Liver (tissue), 3 donors: Measurements from ENCODE around the gene TSPEAR.

Experiments used
- EGR1 ChIP-seq, 2 donors: IDR thresholded peaks; 2 replicates each; pipeline ENCODE4 v1.6.1; 2016 to 2018; ENCODE audit warnings: antibody characterized with exemption in 2 of 2, low read depth in 2 of 2
- NR2F2 ChIP-seq: IDR thresholded peaks from 2 replicates; pipeline ENCODE4 v1.6.1; 2016; ENCODE audit warnings: antibody characterized with exemption
- RAD21 ChIP-seq, 2 donors: IDR thresholded peaks; 2 replicates each; pipeline ENCODE4 v1.6.1; 2016; ENCODE audit warnings: antibody characterized with exemption in 2 of 2, mild to moderate bottlenecking in 2 of 2
- TAF1 ChIP-seq: conservative IDR thresholded peaks from 2 replicates; pipeline ENCODE4 v1.6.1; 2016; ENCODE audit warnings: antibody characterized with exemption, mild to moderate bottlenecking
- YY1 ChIP-seq: IDR thresholded peaks from 2 replicates; pipeline ENCODE4 v1.6.1; 2016; ENCODE audit warnings: antibody characterized with exemption, mild to moderate bottlenecking
- TF ChIP-seq, protein P1 (sequence below): IDR thresholded peaks from 2 replicates; pipeline ENCODE4 v1.6.1; 2016; ENCODE audit warnings: antibody characterized with exemption
- TF ChIP-seq, protein P2 (sequence below): IDR thresholded peaks from 2 replicates; pipeline ENCODE4 v1.6.1; 2016; ENCODE audit warnings: antibody characterized with exemption
- TF ChIP-seq, protein P3 (sequence below): fragments of 150-350 bp; IDR thresholded peaks from 2 replicates; pipeline ENCODE4 v1.5.1; 2017; ENCODE audit warnings: improper control_type of control experiment, low read depth, low read length; ENCODE audit not compliant: missing input control
- donor health status: healthy.
- donor health status: healthy.

DNA sequence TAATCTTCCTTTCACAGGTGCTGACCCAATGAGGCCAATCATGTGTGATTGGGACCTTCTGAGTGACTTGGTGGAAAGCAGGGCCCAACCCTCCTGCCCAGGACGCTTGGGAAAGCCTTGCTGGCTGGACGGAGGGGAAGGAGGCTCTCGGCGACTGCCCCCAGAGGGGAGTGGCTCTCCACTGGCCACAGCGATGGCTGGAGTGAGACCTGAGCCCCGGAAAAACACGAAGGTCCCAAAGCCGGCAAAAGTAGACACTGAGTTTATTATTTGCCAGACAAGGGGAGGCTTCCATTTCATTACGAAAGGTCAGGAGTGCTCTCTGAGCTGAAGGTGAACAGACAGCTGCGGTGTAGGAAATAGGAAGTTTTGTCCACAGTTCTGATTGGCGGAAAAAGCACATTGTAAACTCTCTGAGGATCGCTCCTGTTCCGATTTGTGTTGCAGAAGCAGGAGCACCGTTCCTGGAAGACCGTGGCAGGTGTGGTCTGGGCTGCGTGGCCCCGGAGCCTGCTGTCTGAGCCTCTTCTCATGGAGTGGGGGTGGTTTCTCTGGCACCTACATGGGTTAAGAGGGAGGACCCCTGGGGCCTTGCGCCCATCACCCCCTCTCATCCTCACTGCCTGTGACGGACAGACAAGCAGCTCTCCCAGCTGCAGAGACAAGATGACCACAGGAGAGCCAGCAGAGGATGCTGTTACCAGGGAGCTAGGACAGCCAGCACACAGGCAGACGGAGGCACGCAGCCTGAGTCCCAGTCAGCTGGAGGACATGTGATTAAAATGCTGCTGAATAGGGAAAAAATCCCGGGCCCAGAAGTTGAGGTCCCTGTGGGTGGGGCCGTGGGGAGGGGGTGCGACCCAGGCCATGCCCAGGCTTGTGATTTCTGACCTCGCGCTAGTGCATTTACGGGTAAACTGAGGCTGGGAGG, 212.8 kb downstream of the TSPEAR start:
- no peak for TF ChIP-seq TAF1
- TF ChIP-seq, protein P1, sequence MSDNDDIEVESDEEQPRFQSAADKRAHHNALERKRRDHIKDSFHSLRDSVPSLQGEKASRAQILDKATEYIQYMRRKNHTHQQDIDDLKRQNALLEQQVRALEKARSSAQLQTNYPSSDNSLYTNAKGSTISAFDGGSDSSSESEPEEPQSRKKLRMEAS: no peak
- TF ChIP-seq, protein P2, sequence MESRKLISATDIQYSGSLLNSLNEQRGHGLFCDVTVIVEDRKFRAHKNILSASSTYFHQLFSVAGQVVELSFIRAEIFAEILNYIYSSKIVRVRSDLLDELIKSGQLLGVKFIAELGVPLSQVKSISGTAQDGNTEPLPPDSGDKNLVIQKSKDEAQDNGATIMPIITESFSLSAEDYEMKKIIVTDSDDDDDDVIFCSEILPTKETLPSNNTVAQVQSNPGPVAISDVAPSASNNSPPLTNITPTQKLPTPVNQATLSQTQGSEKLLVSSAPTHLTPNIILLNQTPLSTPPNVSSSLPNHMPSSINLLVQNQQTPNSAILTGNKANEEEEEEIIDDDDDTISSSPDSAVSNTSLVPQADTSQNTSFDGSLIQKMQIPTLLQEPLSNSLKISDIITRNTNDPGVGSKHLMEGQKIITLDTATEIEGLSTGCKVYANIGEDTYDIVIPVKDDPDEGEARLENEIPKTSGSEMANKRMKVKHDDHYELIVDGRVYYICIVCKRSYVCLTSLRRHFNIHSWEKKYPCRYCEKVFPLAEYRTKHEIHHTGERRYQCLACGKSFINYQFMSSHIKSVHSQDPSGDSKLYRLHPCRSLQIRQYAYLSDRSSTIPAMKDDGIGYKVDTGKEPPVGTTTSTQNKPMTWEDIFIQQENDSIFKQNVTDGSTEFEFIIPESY: no peak
- TF ChIP-seq YY1: no peak
- TF ChIP-seq NR2F2: no peak
- TF ChIP-seq, protein P3, sequence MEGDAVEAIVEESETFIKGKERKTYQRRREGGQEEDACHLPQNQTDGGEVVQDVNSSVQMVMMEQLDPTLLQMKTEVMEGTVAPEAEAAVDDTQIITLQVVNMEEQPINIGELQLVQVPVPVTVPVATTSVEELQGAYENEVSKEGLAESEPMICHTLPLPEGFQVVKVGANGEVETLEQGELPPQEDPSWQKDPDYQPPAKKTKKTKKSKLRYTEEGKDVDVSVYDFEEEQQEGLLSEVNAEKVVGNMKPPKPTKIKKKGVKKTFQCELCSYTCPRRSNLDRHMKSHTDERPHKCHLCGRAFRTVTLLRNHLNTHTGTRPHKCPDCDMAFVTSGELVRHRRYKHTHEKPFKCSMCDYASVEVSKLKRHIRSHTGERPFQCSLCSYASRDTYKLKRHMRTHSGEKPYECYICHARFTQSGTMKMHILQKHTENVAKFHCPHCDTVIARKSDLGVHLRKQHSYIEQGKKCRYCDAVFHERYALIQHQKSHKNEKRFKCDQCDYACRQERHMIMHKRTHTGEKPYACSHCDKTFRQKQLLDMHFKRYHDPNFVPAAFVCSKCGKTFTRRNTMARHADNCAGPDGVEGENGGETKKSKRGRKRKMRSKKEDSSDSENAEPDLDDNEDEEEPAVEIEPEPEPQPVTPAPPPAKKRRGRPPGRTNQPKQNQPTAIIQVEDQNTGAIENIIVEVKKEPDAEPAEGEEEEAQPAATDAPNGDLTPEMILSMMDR: no peak
- no peak for TF ChIP-seq RAD21 (IDR thresholded peaks at IDR 0.05)
- TF ChIP-seq EGR1 (IDR thresholded peaks at IDR 0.05; ENCODE audit: low read depth in 2 of 2): no peak
